Fibroblast of skin of back (primary cell): ENCODE data around the gene TSPAN3.
A peak's percentile ranks its signal among the peaks of the same experiment; 100 is the strongest.

Experiments used
- DNase-seq: peaks from one replicate; pipeline ENCODE4 v3.0.0-alpha.2; 2013

Gene TSPAN3

GRCh38 chr15:77002954-77003912 is 67.7 kb downstream of the TSPAN3 start:
- no peak for DNase-seq

- DNase-seq, result no peak
Observed at GRCh38 chr15:77002436-77002835, 68.5 kb downstream of the TSPAN3 start.

- DNase-seq, result no peak
Observed at GRCh38 chr15:77001966-77002365, 68.9 kb downstream of the TSPAN3 start.

- DNase-seq, result no peak
Observed at GRCh38 chr15:77001351-77001750, 69.6 kb downstream of the TSPAN3 start.

- no peak for DNase-seq
Observed at GRCh38 chr15:76999996-77000395, 70.9 kb downstream of the TSPAN3 start.

- DNase-seq, result no peak
Observed at GRCh38 chr15:76998663-76999285, 72.1 kb downstream of the TSPAN3 start.

- peak; percentile 24 for DNase-seq
Observed at GRCh38 chr15:76996526-76997401, 74.1 kb downstream of the TSPAN3 start.

- DNase-seq, result no peak
Observed at GRCh38 chr15:76996076-76996525, 74.8 kb downstream of the TSPAN3 start.

GRCh38 chr15:76994971-76995945 is 75.7 kb downstream of the TSPAN3 start, which contains the start of gene PSTPIP1:
PSTPIP1 (plus strand) TSS chr15:76995126; CDS start chr15:76995574, 448 bp downstream.
- no peak for DNase-seq

- DNase-seq, result no peak
Observed at GRCh38 chr15:76994496-76994895, 76.4 kb downstream of the TSPAN3 start.

GRCh38 chr15:76994001-76994400 is 76.9 kb downstream of the TSPAN3 start:
- DNase-seq, result no peak

- no peak for DNase-seq
Observed at GRCh38 chr15:76993114-76993725, 77.7 kb downstream of the TSPAN3 start.

- DNase-seq, result no peak
Observed at GRCh38 chr15:76991741-76992645, 78.9 kb downstream of the TSPAN3 start.
